PC-3 (cell line): Measurements from ENCODE around the gene TEKT5.

Experiments used
- CTCF ChIP-seq: fragments of 300-600 bp; sonication (generic); conservative IDR thresholded peaks from 2 replicates; pipeline ENCODE4 v1.5.1; 2017; ENCODE audit warnings: antibody characterized with exemption, low read depth, mild to moderate bottlenecking, low read length
- EZH2 ChIP-seq: fragments of 300-600 bp; sonication (generic); IDR thresholded peaks from one replicate; pipeline ENCODE4 v1.6.1; 2017; ENCODE audit warnings: antibody characterized with exemption, mild to moderate bottlenecking, low read length; ENCODE audit not compliant: unreplicated experiment

GRCh38 chr16:10581507-10581906, 113.2 kb downstream of the TEKT5 start:
- TF ChIP-seq EZH2 (no peak), CTCF (no peak)
